HepG2 (cell line): ENCODE results near the gene DPEP3. TPM values are rescaled to one million over a fixed set of nuclear protein-coding genes. Genes with fewer than 3 reads are reported as not detected.

Source experiments
- JDP2 ChIP-seq: sonication (generic); formaldehyde crosslinking; IDR thresholded peaks from 2 replicates; pipeline ENCODE4 v1.8.1; 2022; ENCODE audit warnings: missing genetic modification reagents, borderline replicate concordance
- MAFK ChIP-seq, 2 experiments: IDR thresholded peaks in 1 of 2; conservative IDR thresholded peaks in 1 of 2; 2 replicates each; pipeline ENCODE4 v1.6.1; 2011; ENCODE audit warnings: improper control_type of control experiment in 2 of 2, low read length in 2 of 2
- MXD4 ChIP-seq: IDR thresholded peaks from 2 replicates; pipeline ENCODE4 v1.6.1; 2016; ENCODE audit warnings: mild to moderate bottlenecking, missing biosample characterization, missing genetic modification reagents
- NFKBIZ ChIP-seq: IDR thresholded peaks from 2 replicates; pipeline ENCODE4 v1.6.1; 2018; ENCODE audit warnings: missing genetic modification reagents, missing compliant biosample characterization
- NFYC ChIP-seq: IDR thresholded peaks from 2 replicates; pipeline ENCODE4 v1.6.1; 2016; ENCODE audit warnings: missing genetic modification reagents, missing compliant biosample characterization
- NR2F2 ChIP-seq: IDR thresholded peaks from 2 replicates; pipeline ENCODE4 v1.6.1; 2012; ENCODE audit warnings: low read depth, inconsistent platforms, borderline replicate concordance
- PLRG1 ChIP-seq: fragments of 450-650 bp; conservative IDR thresholded peaks from 2 replicates; pipeline ENCODE4 v1.6.1; 2016
- POLR2AphosphoS5 ChIP-seq: IDR thresholded peaks from 2 replicates; pipeline ENCODE4 v1.6.1; 2012; ENCODE audit warnings: low read depth, low read length
- RFX5 ChIP-seq: IDR thresholded peaks from 2 replicates; pipeline ENCODE4 v1.6.1; 2011; ENCODE audit warnings: low read depth, low read length, improper control_type of control experiment
- SATB2 ChIP-seq: sonication (generic); formaldehyde crosslinking; IDR thresholded peaks from 2 replicates; pipeline ENCODE4 v1.5.0; 2020; ENCODE audit warnings: missing genetic modification reagents
- SRSF9 ChIP-seq: fragments of 200-400 bp; formaldehyde crosslinking; IDR thresholded peaks from 2 replicates; pipeline ENCODE4 v1.6.1; 2018; ENCODE audit warnings: borderline replicate concordance, mild to moderate bottlenecking, low read depth, low read length; ENCODE audit not compliant: insufficient read depth, poor library complexity, severe bottlenecking
- TBX3 ChIP-seq: fragments of 450-650 bp; IDR thresholded peaks from 2 replicates; pipeline ENCODE4 v1.6.1; 2017; ENCODE audit warnings: antibody characterized with exemption, mild to moderate bottlenecking, inconsistent platforms, borderline replicate concordance
- TEAD3 ChIP-seq: optimal IDR thresholded peaks from 2 replicates; pipeline ENCODE3; 2016; ENCODE audit warnings: borderline replicate concordance
- TFDP2 ChIP-seq: sonication (generic); formaldehyde crosslinking; IDR thresholded peaks from 2 replicates; pipeline ENCODE4 v1.4.0; 2020; ENCODE audit warnings: missing genetic modification reagents
- ZKSCAN8 ChIP-seq: IDR thresholded peaks from 2 replicates; pipeline ENCODE4 v1.6.1; 2016; ENCODE audit warnings: borderline replicate concordance, missing genetic modification reagents, missing compliant biosample characterization
- ZNF143 ChIP-seq: sonication (generic); formaldehyde crosslinking; IDR thresholded peaks from 2 replicates; pipeline ENCODE4 v1.4.0; 2020; ENCODE audit warnings: missing genetic modification reagents
- ZNF335 ChIP-seq: sonication (generic); formaldehyde crosslinking; IDR thresholded peaks from 2 replicates; pipeline ENCODE4 v1.4.0; 2020; ENCODE audit warnings: missing genetic modification reagents
- ZNF383 ChIP-seq: sonication (generic); formaldehyde crosslinking; IDR thresholded peaks from 2 replicates; pipeline ENCODE4 v1.4.0; 2020; ENCODE audit warnings: missing genetic modification reagents, mild to moderate bottlenecking, borderline replicate concordance
- ZNF563 ChIP-seq: sonication (generic); formaldehyde crosslinking; IDR thresholded peaks from 2 replicates; pipeline ENCODE4 v1.8.0; 2022; ENCODE audit warnings: mild to moderate bottlenecking, moderate library complexity, missing genetic modification reagents
- ZNF619 ChIP-seq: sonication (generic); formaldehyde crosslinking; IDR thresholded peaks from 2 replicates; pipeline ENCODE4 v1.4.0; 2020; ENCODE audit warnings: mild to moderate bottlenecking, missing genetic modification reagents
- ZNF772 ChIP-seq: sonication (generic); formaldehyde crosslinking; IDR thresholded peaks from 2 replicates; pipeline ENCODE4 v1.5.0; 2020; ENCODE audit warnings: mild to moderate bottlenecking, missing genetic modification reagents
- ZNF879 ChIP-seq: sonication (generic); formaldehyde crosslinking; IDR thresholded peaks from 2 replicates; pipeline ENCODE4 v1.8.1; 2023; ENCODE audit warnings: missing genetic modification reagents
- ZSCAN21 ChIP-seq: sonication (generic); formaldehyde crosslinking; IDR thresholded peaks from 2 replicates; pipeline ENCODE4 v1.8.0; 2022; ENCODE audit warnings: mild to moderate bottlenecking, missing genetic modification reagents, moderate library complexity, borderline replicate concordance
- polyA plus RNA-seq, 8 experiments: library from polyadenylated mRNA; depleted of rRNA in 3 of 8; stranded (reverse) in 7 of 8; unstranded in 1 of 8; fragments of >200 nt; fragmentation: Illumina TruSeq in 4 of 8; extraction: Trizol in 4 of 8; gene quantifications; 2 replicates each; pipeline versions ENCODE4 v1.2.1 to v1.2.3, GENCODE V29; 2011 to 2016; ENCODE audit warnings: low read depth in 4 of 8, missing spikeins in 1 of 8, mixed read lengths in 1 of 8; ENCODE audit not compliant: insufficient read depth in 1 of 8
- total RNA-seq, 5 experiments: library from RNA; depleted of rRNA; stranded (reverse); fragments of >200 nt; fragmentation: Illumina TruSeq; extraction: Trizol; gene quantifications; 2 replicates each; pipeline ENCODE4 v1.2.3, GENCODE V29; 2016; ENCODE audit warnings: low read depth in 1 of 5
- TF ChIP-seq, protein P1 (sequence below): sonication (generic); formaldehyde crosslinking; conservative IDR thresholded peaks from 2 replicates; pipeline ENCODE4 v1.4.0; 2020; ENCODE audit warnings: mild to moderate bottlenecking, missing genetic modification reagents, moderate library complexity
- TF ChIP-seq, protein P2 (sequence below): IDR thresholded peaks from 2 replicates; pipeline ENCODE4 v1.6.1; 2016; ENCODE audit warnings: low read depth

DPEP3 gene
- total and polyA plus RNA-seq, 2 of the 13 experiments (the other 11 are each of a cell fraction or from before 2014, with no cell fraction given), result not detected

- TF ChIP-seq TFDP2 (CRISPR knock-in tag) (peak; percentile 92), ZNF619 (0 out of 2 replicates have a peak, but pooled peaks have one; percentile 15), MAFK (conservative IDR thresholded peaks at IDR 0.05 in 1 of 2, IDR thresholded peaks at IDR 0.05 in 1 of 2; ENCODE audit: low read length in 2 of 2) (no peak), PLRG1 (no peak), ZKSCAN8 (peak; percentile 66; the same call in 1 of the 2 replicates), SATB2 (CRISPR knock-in tag) (0 out of 2 replicates have a peak, but pooled peaks have one; percentile 50), ZSCAN21 (CRISPR knock-in tag) (peak; percentile 52; the same call in 1 of the 2 replicates), ZNF143 (CRISPR knock-in tag) (0 out of 2 replicates have a peak, but pooled peaks have one; percentile 34), RFX5 (no peak), TEAD3 (CRISPR knock-in tag) (peak; percentile 59), TBX3 (no peak), ZNF563 (CRISPR knock-in tag) (peak; percentile 64), ZNF772 (CRISPR knock-in tag) (no peak; the same call in 1 of the 2 replicates), NFYC (CRISPR knock-in tag) (peak; percentile 30; the same call in 1 of the 2 replicates), JDP2 (no peak), POLR2AphosphoS5 (peak; percentile 57), MXD4 (CRISPR knock-in tag) (0 out of 2 replicates have a peak, but pooled peaks have one; percentile 73), ZNF383 (CRISPR knock-in tag) (no peak), ZNF879 (CRISPR knock-in tag) (no peak), NFKBIZ (CRISPR knock-in tag) (no peak), NR2F2 (0 out of 2 replicates have a peak, but pooled peaks have one; percentile 14), ZNF335 (CRISPR knock-in tag) (peak; percentile 85), SRSF9 (no peak)
- TF ChIP-seq, protein P1, sequence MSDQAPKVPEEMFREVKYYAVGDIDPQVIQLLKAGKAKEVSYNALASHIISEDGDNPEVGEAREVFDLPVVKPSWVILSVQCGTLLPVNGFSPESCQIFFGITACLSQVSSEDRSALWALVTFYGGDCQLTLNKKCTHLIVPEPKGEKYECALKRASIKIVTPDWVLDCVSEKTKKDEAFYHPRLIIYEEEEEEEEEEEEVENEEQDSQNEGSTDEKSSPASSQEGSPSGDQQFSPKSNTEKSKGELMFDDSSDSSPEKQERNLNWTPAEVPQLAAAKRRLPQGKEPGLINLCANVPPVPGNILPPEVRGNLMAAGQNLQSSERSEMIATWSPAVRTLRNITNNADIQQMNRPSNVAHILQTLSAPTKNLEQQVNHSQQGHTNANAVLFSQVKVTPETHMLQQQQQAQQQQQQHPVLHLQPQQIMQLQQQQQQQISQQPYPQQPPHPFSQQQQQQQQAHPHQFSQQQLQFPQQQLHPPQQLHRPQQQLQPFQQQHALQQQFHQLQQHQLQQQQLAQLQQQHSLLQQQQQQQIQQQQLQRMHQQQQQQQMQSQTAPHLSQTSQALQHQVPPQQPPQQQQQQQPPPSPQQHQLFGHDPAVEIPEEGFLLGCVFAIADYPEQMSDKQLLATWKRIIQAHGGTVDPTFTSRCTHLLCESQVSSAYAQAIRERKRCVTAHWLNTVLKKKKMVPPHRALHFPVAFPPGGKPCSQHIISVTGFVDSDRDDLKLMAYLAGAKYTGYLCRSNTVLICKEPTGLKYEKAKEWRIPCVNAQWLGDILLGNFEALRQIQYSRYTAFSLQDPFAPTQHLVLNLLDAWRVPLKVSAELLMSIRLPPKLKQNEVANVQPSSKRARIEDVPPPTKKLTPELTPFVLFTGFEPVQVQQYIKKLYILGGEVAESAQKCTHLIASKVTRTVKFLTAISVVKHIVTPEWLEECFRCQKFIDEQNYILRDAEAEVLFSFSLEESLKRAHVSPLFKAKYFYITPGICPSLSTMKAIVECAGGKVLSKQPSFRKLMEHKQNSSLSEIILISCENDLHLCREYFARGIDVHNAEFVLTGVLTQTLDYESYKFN, result no peak; the same call in 1 of the 2 replicates
- TF ChIP-seq, protein P2, sequence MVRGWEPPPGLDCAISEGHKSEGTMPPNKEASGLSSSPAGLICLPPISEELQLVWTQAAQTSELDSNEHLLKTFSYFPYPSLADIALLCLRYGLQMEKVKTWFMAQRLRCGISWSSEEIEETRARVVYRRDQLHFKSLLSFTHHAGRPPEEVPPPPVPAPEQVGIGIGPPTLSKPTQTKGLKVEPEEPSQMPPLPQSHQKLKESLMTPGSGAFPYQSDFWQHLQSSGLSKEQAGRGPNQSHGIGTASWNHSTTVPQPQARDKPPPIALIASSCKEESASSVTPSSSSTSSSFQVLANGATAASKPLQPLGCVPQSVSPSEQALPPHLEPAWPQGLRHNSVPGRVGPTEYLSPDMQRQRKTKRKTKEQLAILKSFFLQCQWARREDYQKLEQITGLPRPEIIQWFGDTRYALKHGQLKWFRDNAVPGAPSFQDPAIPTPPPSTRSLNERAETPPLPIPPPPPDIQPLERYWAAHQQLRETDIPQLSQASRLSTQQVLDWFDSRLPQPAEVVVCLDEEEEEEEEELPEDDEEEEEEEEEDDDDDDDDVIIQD (CRISPR knock-in tag), result peak; percentile 49; the same call in 1 of the 2 replicates
Observed at GRCh38 chr16:67993207-67994039, 13.1 kb upstream of the DPEP3 start (continued).
